Measurements from ENCODE around the gene SHB.

- TF ChIP-seq EP300 (IDR thresholded peaks at IDR 0.05) (no peak), CTCF (IDR thresholded peaks at IDR 0.05) (no peak), POLR2A (IDR thresholded peaks at IDR 0.05) (no peak), POLR2AphosphoS5 (IDR thresholded peaks at IDR 0.05) (no peak)
Observed at GRCh38 chr9:37950561-37950960, 118.5 kb downstream of the SHB start.
